GM18517 (cell line): ENCODE data around the gene EGFR.

ENCODE experiments used
- ATAC-seq: cut with Tn5 transposase; IDR thresholded peaks from one replicate; pipeline ENCODE4 v1.9.1; 2021; ENCODE audit warnings: mild to moderate bottlenecking, moderate library complexity; ENCODE audit not compliant: unreplicated experiment

Gene EGFR

GRCh38 chr7:55099821-55100543 lies 81.2 kb downstream of the EGFR start:
- no peak for ATAC-seq

- ATAC-seq = no peak
Measured at GRCh38 chr7:55100544-55101327, 81.9 kb downstream of the EGFR start.

DNA sequence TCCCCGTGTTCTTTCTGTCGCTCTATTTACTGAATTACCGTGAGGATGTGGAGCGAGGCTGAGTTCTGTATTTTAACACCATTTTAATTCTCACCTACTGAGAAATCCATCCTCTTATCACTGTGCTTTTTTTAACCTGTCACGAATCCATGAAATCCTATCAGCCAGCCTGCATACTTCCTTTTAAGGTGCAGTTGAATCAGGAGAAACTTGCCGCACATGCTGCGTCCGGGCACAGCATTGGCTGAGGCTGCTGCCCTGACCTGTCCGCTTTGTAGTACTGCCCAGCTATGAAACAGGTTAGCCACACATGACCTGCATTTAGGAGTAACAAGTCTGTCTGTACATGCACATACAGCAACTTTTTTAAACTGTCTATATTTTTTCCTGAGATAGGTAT lies 82.5 kb downstream of the EGFR start:
- ATAC-seq = no peak

DNA sequence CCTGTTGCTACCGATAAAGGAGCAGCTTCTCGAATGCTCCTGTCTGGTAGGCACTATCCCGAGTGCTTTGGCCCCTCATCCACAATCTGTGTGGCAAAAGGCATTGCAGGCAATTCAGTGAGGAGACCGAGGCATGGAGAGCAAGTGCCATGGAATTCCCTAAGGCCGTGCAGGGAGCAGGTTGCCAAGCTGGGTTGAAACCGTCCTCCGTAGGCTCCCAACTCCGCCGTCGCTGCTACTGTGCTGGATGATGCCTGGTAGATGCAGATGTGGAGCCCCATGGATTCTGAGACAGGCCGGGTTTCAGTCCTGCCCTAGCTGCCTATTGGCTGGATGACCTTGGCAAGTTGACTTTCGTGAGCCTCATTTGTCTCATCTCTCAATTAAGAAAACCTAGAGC lies 85.3 kb downstream of the EGFR start:
- ATAC-seq = no peak

DNA sequence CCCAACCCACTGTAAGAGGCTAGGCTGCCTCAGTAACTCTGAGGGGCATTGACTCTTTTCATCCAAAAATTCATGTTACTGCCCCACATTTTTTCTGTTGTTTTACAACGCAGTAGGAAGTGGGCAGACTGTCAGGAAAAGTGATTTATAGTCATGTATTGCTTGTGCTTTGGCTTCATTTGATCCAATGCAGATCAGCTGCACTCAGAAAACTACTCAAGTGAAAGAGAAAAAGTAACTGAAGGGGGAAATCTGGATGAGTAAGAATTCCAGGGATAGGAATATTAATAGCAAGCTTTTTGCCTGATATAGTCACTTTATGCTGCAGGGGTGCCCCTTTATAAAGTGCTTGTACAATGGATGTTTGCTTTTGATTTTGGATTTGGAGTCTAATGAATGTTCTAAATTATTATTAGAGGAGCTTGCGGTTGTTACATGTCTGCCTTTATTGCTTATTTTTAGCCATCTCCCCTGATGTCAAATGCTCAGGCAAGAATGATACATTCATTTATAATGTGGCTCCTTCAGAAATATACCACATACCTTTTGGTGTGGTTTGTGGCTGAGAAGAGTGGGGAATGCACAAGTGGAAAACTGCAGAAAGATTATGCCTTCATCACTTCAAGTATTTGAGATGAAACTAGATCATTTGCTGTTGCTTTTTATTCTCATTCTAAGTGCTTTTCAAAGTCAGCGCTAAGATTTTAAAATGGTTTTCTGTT lies 86.1 kb downstream of the EGFR start:
- ATAC-seq = no peak

DNA sequence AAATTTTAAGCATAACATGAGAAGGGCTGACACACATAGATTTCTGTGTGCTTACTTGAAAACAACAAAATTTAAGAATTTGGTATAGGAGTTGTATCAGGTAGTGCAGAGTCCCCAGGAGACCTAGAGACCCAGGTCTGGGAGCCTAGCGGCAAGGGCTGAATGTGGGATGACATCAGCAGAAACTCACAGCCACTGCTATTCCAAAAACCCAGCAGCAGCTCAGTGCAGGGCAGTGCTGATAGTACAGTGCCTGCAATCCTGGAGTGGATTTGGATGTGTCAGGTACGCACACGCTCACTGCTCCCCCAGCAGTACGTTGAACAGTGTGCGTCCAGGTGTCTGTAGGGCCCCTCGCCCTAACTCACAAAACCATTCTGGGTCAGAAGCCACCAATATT lies 87.1 kb downstream of the EGFR start:
- ATAC-seq = no peak

DNA sequence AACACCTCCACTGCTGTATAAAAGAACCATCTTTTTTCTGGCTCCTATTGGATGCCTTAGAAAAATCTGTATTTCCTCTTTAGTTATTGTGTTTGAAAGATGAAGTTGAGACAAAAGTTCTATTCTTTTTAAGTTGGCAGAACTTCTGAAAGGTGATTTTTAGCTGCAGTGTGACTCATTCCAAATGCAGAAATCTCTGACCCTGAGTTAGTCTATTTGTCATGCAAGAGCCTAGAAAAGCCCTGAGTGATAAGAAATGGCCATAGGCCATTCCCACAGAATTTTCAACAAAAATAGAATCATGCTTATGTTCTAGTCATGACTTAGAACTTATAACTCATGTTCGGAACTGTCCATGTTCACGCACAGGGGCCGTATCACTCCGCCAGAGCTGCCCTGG lies 89.1 kb downstream of the EGFR start:
- ATAC-seq = no peak

DNA sequence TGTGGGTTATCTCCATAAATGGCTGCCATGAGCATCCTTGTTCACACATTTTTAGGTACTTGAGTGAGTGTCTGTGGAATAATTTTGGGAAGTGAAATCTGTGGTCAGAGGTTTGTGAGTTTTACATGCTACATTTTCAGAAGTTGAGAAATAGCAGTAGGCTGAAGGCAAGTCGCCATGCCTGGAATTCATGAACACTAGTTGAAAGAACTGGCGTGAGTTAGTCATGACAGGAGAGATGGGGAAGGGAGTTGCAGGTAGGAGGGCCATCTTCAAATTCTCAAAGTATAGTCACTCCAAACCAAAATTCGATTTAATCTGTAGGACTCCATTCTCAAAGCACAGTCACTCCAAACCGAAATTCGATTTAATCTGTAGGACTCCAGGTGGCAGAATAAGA lies 89.6 kb downstream of the EGFR start:
- ATAC-seq = no peak

GRCh38 chr7:55108818-55109217 lies 90.0 kb downstream of the EGFR start:
- no peak for ATAC-seq

DNA sequence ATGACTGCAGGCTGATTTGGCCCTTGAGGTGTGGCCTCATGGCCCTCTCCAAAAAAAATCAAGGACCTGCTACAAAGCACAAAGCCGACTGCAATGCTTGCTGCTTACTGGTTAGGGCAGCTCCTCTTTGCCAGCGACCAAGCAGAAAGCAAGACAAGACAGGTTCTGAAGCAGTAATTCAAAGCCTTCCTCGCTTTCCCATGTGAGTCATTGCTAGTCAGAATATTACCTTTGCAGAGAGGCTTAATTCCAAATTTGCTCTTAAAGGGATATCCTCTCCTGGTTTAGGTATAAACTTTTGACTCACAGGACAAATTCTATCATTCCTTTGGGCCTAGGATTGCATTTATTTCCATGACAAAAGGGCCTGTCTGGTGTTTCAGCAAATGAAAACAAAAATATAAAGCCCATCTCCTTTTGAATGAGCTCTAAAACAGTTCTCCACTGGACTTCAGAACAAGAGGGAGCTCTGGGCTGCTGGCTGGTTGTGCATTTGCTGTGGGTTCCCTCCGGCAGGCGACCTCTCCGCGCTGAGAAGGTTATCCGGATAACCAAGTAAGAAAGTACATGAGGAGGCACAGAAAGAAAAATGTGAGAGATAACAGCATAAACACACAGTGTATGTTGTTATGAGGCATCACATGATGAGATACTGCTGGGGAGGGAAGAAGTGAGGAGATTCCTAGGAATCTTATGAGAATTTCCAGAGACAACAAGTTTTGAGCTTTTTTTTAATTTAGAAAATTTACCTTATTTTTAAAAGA lies 90.8 kb downstream of the EGFR start:
- ATAC-seq = no peak

- no peak for ATAC-seq
Measured at GRCh38 chr7:55110282-55110992, 91.6 kb downstream of the EGFR start.

DNA sequence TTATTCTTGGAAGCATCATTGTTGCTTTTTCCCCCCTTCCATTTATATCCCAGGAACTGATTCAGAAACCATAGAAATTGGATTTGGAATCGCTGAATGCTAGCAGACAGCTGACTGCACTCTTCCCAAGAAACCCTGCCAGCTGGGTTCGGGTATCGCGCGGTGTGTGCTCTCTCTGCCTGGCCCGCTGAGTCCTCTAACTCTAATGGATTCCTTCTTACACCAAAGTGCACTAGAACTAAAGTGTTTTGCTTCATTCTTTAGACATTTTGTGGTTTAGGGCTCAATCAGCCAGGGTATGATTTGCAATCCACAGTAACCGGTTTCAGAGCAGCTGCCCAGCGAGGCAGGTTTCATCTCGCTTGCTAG lies 92.2 kb downstream of the EGFR start:
- ATAC-seq = no peak

DNA sequence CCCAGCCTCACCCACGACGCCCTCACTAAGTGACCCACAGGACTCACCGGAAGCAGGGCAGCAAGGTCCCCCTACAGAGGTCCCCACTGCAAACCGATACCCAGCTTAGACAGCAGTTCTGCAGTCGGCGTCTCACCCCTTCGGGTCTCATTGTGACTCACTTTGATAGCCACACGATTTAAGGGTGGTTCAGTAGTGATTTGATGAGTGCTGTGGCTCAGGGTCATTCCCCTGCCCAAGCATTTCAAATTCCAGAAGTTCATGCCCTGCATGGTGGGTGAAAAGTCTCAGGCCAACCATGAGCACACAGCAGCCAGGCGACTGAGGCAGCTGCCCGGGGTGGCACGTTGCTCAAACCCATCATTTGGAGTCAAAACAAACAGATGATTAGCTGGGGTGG lies 93.2 kb downstream of the EGFR start:
- no peak for ATAC-seq

GRCh38 chr7:55113760-55114540 lies 95.1 kb downstream of the EGFR start:
- ATAC-seq = no peak

DNA sequence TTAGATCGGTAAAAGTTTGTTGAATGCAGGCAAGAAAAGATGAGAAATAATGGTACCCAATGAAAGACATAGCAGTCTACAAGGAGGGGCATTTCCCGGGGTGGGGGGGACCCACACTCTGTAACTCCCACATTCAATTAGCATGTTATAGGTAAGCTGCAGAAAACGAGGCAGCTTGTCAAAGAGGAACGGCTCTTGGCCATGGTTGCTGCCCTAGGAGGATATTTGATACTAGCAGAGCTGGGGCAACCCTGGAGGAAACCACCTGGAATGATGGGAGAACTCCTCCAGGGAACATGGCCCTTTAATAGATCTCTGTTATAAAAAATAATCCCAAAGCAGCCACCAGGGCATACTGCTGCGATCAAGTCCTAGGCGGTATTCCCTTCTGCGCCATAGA lies 98.5 kb downstream of the EGFR start:
- ATAC-seq = no peak

DNA sequence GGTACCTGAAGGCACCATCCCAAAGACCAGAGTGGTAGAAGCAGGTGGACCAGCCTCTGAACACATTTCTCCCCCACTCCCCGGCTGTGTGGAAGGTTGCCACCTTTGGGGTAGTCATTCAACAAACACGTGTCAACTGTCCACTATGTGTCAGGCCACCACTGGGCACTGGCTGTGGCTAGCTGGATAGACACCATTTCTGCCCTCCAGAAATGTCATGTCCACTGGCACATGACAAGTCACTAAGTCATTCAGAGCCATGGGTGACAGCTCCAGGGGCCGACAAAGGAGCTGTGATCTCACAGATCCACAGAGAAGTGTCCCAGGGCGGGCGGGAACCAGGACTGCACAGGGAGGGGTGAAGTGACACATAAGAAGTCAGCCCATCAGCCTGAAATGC lies 99.6 kb downstream of the EGFR start:
- ATAC-seq = no peak

DNA sequence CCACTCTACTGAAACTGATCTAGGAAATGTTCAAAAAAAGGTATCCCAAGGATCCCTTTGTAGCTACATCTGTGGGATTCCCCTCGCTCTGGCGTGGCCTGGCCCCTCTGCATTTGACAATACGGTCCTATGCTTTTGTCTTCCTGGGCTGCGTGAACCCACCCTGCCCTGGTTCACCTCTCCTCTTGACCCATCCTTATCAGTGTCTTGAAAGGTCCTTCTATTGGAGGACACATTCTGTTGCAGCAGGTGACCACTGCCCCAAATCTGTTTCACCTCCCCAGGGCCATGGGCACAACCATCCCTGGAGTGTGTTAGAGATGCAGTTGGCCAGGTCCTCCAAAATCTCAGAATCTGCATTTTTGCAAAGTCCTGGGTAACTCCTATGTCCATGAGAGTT lies 100.8 kb downstream of the EGFR start:
- no peak for ATAC-seq

DNA sequence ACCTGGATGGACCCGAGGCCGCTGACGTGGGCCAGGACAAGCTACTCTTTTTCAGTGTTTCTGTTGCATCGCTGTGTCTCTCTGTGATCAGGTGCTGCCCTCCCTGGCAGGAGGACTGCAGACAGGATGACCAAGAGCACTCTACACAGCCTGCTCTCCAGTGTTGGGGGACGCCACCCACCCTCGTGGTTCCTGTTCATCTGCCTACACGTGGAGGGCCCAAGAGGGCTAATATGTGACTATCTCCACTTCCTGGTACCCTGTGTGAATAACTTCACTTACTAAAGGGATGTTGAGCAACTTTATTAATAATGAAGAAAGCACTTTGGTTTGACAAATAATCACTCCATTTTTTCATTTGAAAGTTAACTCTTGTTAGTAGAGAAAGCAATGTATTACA lies 101.3 kb downstream of the EGFR start:
- no peak for ATAC-seq

DNA sequence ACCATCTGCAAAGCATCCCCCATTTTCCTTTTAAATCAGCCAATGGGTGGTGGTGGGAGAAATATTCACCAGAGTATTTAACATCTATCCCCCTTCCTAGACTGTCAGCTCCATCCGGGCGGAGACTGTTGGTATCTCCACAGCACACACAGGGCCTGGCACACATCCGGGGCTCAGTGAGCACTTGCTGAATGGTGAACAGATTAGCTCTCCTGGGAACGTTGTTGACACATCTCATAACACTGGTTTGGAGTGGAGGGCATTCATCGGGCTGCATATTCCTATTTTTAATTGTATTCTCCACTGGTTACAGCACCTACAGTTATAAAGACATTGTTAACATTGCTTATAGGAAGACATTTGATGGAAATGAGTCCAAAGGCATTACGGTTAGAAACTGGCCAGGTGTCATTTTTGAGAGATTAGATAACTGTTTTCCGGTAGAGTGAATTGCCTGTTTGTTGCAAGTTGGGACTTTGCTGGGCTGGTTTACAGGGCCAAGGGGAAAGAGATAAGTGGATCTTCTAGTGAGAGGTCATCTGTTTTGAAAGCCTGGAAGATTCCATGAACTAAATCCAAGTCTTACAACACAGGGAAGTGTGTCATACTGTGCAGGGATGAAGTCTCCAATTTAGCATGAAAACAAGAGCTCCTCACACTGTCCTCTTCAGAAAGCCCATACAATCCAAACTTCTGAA lies 101.8 kb downstream of the EGFR start:
- no peak for ATAC-seq
